GM23338 (cell line): ENCODE results near the gene CAMSAP1.

Experiments used
- CREB1 ChIP-seq: fragments of 250-450 bp; sonication (Bioruptor Pico); IDR thresholded peaks from 2 replicates; pipeline ENCODE4 v1.5.0; 2020; ENCODE audit warnings: low read depth, mild to moderate bottlenecking, moderate library complexity
- CTCF ChIP-seq, 2 experiments: fragments of 200-600 bp in 1 of 2; sonication (generic) in 1 of 2; conservative IDR thresholded peaks; 2 replicates each; pipeline versions ENCODE4 v1.5.1 to v1.6.1; 2016 to 2017; ENCODE audit warnings: antibody characterized with exemption in 2 of 2, low read depth in 2 of 2, mild to moderate bottlenecking in 2 of 2, moderate library complexity in 1 of 2
- ETS1 ChIP-seq: IDR thresholded peaks from 2 replicates; pipeline ENCODE4 v1.6.1; 2016; ENCODE audit warnings: antibody characterized with exemption
- EZH2 ChIP-seq: fragments of 200-600 bp; sonication (generic); IDR thresholded peaks from one replicate; pipeline ENCODE4 v1.8.0; 2017; ENCODE audit warnings: antibody characterized with exemption, mild to moderate bottlenecking, low read depth; ENCODE audit not compliant: unreplicated experiment
- EZH2phosphoT487 ChIP-seq: fragments of 200-600 bp; sonication (generic); IDR thresholded peaks from one replicate; pipeline ENCODE4 v1.8.1; 2018; ENCODE audit warnings: antibody characterized with exemption; ENCODE audit not compliant: unreplicated experiment
- JUNB ChIP-seq: IDR thresholded peaks from one replicate; pipeline ENCODE4 v1.6.1; 2016; ENCODE audit warnings: antibody characterized with exemption; ENCODE audit not compliant: unreplicated experiment
- NANOG ChIP-seq: IDR thresholded peaks from 2 replicates; pipeline ENCODE4 v1.6.1; 2016; ENCODE audit warnings: antibody characterized with exemption, borderline replicate concordance
- POLR2AphosphoS5 ChIP-seq: IDR thresholded peaks from 2 replicates; pipeline ENCODE4 v1.6.1; 2016; ENCODE audit warnings: antibody characterized with exemption, low read depth
- REST ChIP-seq: IDR thresholded peaks from one replicate; pipeline ENCODE4 v1.6.1; 2018; ENCODE audit warnings: antibody characterized with exemption; ENCODE audit not compliant: unreplicated experiment
- STAT1 ChIP-seq: IDR thresholded peaks from one replicate; pipeline ENCODE4 v1.6.1; 2016; ENCODE audit warnings: antibody characterized with exemption; ENCODE audit not compliant: unreplicated experiment
- ZNF114 ChIP-seq: fragments of 250-450 bp; sonication (Bioruptor Pico); IDR thresholded peaks from 2 replicates; pipeline ENCODE4 v1.5.0; 2020; ENCODE audit warnings: mild to moderate bottlenecking, moderate library complexity

GRCh38 chr9:135887021-135887507 lies 20.3 kb downstream of the CAMSAP1 start:
- TF ChIP-seq EZH2: no peak
- TF ChIP-seq ZNF114: no peak
- TF ChIP-seq CTCF (conservative IDR thresholded peaks at IDR 0.05; ENCODE audit: low read depth in 2 of 2): no peak
- no peak for TF ChIP-seq POLR2AphosphoS5
- no peak for TF ChIP-seq REST
- TF ChIP-seq NANOG: no peak
- no peak for TF ChIP-seq ETS1
- no peak for TF ChIP-seq EZH2phosphoT487
- TF ChIP-seq STAT1: no peak
- TF ChIP-seq JUNB: no peak
- TF ChIP-seq CREB1 (CRISPR knock-in tag): no peak
